Breast epithelium (tissue), 3 donors: ENCODE results near the gene CGREF1.

ENCODE experiments used
- CTCF ChIP-seq, 3 donors: fragments of 450-650 bp; IDR thresholded peaks; one replicate each; pipeline ENCODE4 v1.5.1; 2016 to 2017; ENCODE audit warnings: antibody characterized with exemption in 3 of 3, mild to moderate bottlenecking in 3 of 3, moderate library complexity in 3 of 3
- POLR2A ChIP-seq: fragments of 450-650 bp; IDR thresholded peaks from one replicate; pipeline ENCODE4 v1.6.1; 2016; ENCODE audit warnings: antibody characterized with exemption, mild to moderate bottlenecking, moderate library complexity
- POLR2AphosphoS5 ChIP-seq, 3 donors: sonication (generic); formaldehyde crosslinking; IDR thresholded peaks; one replicate each; pipeline ENCODE4 v1.6.1; 2017; ENCODE audit warnings: antibody characterized with exemption in 3 of 3

- TF ChIP-seq POLR2A, result no peak
- no peak for TF ChIP-seq CTCF (IDR thresholded peaks at IDR 0.05)
- TF ChIP-seq POLR2AphosphoS5 (IDR thresholded peaks at IDR 0.05), result peak in 2 of 3 donors; percentile 28 to 47
Observed at GRCh38 chr2:27085673-27086089, 33.2 kb downstream of the CGREF1 start.
